LNCaP clone FGC (cell line): ENCODE data around the gene SUOX.
"Not testable (repeated sequence)": the region's sequence is repeated elsewhere in the genome, so short reads cannot be mapped to it uniquely, and the experiment has no call there.

Experiments
- DNase-seq: peaks from one replicate; pipeline ENCODE4 v3.0.0-alpha.2; 2011; ENCODE audit warnings: low read depth
- H3K4me3 ChIP-seq: 2 replicates; pipeline ENCODE4 v1.5.1; 2011; ENCODE audit warnings: mild to moderate bottlenecking, low read depth, low read length, control low read depth
- TF ChIP-seq, protein P1 (sequence below): IDR thresholded peaks from 2 replicates; pipeline ENCODE4 v1.5.1; 2012; ENCODE audit warnings: mild to moderate bottlenecking; ENCODE audit not compliant: control insufficient read depth, insufficient read depth; ENCODE audit errors: extremely low read depth

Gene SUOX

DNA sequence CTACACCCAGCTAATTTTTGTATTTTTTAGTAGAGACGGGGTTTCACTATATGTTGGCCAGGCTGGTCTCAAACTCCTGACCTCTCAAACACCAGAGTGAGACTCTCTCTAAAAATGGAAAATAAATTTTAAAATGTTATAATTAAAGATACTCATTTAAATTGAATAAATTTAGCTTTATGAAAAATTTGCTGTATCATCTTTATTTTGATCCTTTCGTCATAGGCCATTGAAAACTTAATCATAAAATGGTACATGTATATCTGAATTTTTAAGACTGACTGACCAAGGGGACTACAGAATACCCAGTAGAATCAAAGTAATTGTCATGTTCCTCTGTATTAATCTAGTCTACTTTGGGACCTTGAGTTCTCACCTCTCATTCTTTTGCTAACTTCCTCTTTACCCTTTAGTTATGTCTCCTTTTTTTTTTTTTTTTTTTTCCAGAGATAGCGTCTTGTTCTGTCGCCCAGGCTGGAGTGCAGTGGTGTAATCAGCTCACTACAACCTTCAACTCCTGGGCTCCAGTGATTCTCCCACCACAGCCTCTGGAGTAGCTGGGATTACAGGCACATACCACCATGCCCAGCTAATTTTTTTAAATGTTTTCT, 13.7 kb upstream of the SUOX start:
- no peak overlapping the region for H3K4me3 ChIP-seq
- no peak for DNase-seq
- TF ChIP-seq, protein P1, sequence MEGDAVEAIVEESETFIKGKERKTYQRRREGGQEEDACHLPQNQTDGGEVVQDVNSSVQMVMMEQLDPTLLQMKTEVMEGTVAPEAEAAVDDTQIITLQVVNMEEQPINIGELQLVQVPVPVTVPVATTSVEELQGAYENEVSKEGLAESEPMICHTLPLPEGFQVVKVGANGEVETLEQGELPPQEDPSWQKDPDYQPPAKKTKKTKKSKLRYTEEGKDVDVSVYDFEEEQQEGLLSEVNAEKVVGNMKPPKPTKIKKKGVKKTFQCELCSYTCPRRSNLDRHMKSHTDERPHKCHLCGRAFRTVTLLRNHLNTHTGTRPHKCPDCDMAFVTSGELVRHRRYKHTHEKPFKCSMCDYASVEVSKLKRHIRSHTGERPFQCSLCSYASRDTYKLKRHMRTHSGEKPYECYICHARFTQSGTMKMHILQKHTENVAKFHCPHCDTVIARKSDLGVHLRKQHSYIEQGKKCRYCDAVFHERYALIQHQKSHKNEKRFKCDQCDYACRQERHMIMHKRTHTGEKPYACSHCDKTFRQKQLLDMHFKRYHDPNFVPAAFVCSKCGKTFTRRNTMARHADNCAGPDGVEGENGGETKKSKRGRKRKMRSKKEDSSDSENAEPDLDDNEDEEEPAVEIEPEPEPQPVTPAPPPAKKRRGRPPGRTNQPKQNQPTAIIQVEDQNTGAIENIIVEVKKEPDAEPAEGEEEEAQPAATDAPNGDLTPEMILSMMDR = no peak

DNA sequence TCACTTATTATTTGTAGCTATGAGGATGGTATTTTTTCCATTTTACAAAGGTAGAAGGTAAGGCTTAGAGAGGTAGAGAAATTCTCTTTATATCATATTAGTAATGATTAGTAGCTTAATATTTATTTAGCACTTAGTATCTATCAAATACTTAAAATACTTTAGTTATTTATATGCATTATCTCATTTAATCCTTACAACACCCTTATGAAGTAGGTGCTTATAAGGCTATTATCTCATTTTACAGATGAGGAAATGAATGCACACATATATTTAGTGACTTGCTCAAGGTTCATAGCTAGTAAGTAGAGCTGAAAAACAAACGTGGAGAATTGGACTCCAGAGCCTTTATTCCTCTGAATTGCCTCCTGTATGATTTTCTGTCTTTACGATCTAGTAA, 12.2 kb upstream of the SUOX start:
- TF ChIP-seq, protein P1 = no peak
- no peak overlapping the region for H3K4me3 ChIP-seq
- DNase-seq = no peak

DNA sequence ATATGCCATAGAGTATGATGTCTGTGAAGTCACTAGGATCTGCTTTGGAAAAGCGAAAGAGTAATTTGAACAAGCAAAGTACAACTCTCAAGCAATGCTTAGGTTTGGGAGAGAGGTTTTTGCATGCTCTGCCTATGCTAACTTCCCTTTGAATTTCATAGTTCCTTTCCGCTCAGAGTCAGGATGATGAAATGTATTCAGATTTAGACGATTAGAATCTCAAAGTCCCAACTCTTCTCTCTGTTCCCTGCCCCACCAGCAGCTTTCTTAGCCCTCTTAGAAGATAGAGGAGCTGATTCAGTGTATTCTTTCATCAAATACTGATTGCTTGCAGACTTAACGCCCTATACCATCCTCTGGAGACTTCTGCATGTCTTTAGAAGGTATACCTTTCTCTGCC, 11.7 kb upstream of the SUOX start:
- no peak overlapping the region for H3K4me3 ChIP-seq
- TF ChIP-seq, protein P1 = no peak
- DNase-seq = no peak

DNA sequence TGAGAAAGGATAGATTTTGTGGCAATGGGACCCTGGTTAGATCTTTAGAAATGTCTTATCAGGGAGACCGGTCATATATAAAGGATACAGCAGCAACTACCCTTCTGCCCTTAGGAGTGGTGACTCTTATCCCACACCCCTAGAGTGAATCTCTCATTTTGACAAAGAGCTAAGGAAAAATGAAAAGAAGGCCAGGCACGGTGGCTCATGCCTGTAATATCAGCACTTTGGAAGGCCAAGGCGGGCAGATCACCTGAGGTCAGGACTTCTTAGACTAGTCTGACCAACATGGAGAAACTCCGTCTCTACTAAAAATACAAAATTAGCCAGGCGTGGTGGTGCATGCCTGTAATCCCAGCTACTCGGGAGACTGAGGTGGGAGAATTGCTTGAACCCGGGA, 11.1 kb upstream of the SUOX start:
- H3K4me3 ChIP-seq, DNase-seq: not testable (repeated sequence)

DNA sequence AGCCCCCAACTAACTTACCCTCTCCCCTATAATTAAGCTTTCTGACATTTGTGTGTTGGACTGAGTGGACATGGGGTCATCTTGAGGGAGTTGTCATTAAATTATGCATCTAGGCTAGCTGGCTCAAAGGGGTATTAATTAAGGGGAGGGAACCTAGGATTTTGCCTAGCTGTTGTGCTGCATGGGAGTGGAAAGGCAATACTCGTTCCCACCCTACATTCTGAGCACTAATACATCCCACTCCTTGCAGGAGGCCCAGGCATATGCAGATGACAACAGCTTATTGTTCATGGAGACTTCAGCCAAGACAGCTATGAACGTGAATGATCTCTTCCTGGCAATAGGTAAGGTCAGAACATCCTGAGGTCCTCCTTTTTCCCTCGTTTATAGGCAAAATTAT, 6.0 kb upstream of the SUOX start:
- TF ChIP-seq, protein P1 = no peak
- H3K4me3 ChIP-seq = no peak overlapping the region
- no peak for DNase-seq

DNA sequence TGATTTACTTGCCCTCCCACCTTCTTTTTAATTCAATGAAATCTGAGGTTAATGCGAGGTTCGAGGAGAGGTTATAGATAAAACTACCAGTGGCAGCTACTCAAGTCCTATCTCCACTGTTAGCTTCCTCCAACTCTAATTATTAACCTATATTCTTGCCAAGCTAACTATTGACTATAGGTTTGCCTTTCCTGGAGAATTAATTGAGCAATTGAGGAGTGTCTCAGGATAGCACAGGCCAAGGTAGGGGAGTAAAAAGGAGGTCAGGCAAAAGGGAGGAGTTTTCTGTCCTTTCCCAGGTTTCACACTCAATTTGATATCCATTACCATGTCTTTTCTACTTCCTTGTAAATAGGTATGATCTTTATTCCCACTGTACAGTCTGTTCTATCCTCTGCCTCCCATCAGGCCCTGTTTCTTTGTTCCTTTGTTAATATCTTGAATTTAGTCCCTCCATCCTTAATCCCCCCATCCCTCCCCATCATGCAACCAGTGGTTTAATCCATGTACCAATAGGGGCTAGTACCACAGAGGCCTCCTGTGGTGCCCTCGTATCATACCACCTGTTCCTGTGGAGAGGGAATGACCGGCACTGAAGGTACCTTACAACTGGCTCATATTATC, 3.7 kb upstream of the SUOX start:
- H3K4me3 ChIP-seq = no peak overlapping the region
- no peak for DNase-seq
- TF ChIP-seq, protein P1 = no peak

DNA sequence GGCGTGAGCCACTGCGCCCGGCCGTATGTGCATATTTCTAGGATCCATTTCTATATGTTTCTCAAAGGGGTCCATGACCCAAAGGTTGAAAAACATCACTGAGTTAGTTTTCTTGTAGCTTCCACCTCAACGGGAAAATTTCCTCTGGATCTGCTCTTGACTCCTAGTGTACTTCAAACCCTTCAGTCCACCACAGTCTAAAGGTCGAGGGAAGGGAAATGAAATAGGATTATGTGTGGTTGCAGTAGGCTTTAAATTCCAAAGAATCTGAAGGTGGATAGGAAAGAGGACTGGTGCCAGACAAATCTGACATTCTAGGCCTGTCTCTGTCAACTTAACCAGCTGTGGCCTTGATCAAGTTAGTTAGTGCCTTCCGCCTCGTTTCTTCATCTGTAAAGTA, 1.7 kb upstream of the SUOX start:
- TF ChIP-seq, protein P1 = no peak
- H3K4me3 ChIP-seq = no peak overlapping the region
- DNase-seq = no peak
